GM18520 (cell line): ENCODE results near the gene ADM2.
"Not testable (repeated sequence)": the region's sequence is repeated elsewhere in the genome, so short reads cannot be mapped to it uniquely, and the experiment has no call there.

Source experiments
- ATAC-seq: cut with Tn5 transposase; IDR thresholded peaks from one replicate; pipeline ENCODE4 v1.9.1; 2021; ENCODE audit not compliant: unreplicated experiment

The ADM2 gene

GRCh38 chr22:50505276-50505775 lies 24.0 kb downstream of the ADM2 start:
- no peak for ATAC-seq

- no peak for ATAC-seq
Observed at GRCh38 chr22:50505776-50506610, 24.6 kb downstream of the ADM2 start.

GRCh38 chr22:50506611-50507420 lies 25.5 kb downstream of the ADM2 start:
- ATAC-seq: no peak

- ATAC-seq: peak; percentile 33
Observed at GRCh38 chr22:50507421-50507990, 26.2 kb downstream of the ADM2 start, which contains the start of gene LMF2. Gene LMF2, minus strand, starts transcription at chr22:50507702. Its CDS starts 27 bp downstream, at chr22:50507675.

GRCh38 chr22:50507991-50508884 lies 26.9 kb downstream of the ADM2 start, which contains the start of gene NCAPH2:
Gene NCAPH2, plus strand, starts transcription at chr22:50508224. Its CDS starts 114 bp downstream, at chr22:50508338.
- ATAC-seq: peak; percentile 76

- no peak for ATAC-seq
Observed at GRCh38 chr22:50508897-50509296, 27.6 kb downstream of the ADM2 start.

- no peak for ATAC-seq
Observed at GRCh38 chr22:50513175-50513574, 31.8 kb downstream of the ADM2 start.

- no peak for ATAC-seq
Observed at GRCh38 chr22:50516068-50516467, 34.7 kb downstream of the ADM2 start.

- no peak for ATAC-seq
Observed at GRCh38 chr22:50516891-50517290, 35.5 kb downstream of the ADM2 start.

- ATAC-seq: no peak
Observed at GRCh38 chr22:50517495-50518260, 36.3 kb downstream of the ADM2 start.

- no peak for ATAC-seq
Observed at GRCh38 chr22:50518606-50519005, 37.3 kb downstream of the ADM2 start.

- ATAC-seq: no peak
Observed at GRCh38 chr22:50519151-50519550, 37.8 kb downstream of the ADM2 start.

GRCh38 chr22:50520184-50520583 lies 38.8 kb downstream of the ADM2 start:
- ATAC-seq: not testable (repeated sequence)

GRCh38 chr22:50520826-50521453 lies 39.6 kb downstream of the ADM2 start:
- ATAC-seq: no peak

- no peak for ATAC-seq
Observed at GRCh38 chr22:50521710-50522109, 40.4 kb downstream of the ADM2 start.

- no peak for ATAC-seq
Observed at GRCh38 chr22:50522208-50522805, 41.0 kb downstream of the ADM2 start.

- ATAC-seq: no peak
Observed at GRCh38 chr22:50522806-50523438, 41.6 kb downstream of the ADM2 start.

- no peak for ATAC-seq
Observed at GRCh38 chr22:50523458-50523805, 42.1 kb downstream of the ADM2 start.
